Activated naive CD4-positive, alpha-beta T cell treated with anti-CD3 and anti-CD28 coated beads, Interleukin-2, amount 50 U/mL, for 72 hours (primary cell): ENCODE data around the gene ISLR. TPM values are rescaled to one million over a fixed set of nuclear protein-coding genes. Genes with fewer than 3 reads are reported as not detected.

Experiments used
- ATAC-seq, 2 donors: fragments of 150-1000 bp; cut with Tn5 transposase; 2 replicates each; pipeline ENCODE4 v1.10.0; 2021; ENCODE audit warnings: mild to moderate bottlenecking in 2 of 2, moderate library complexity in 2 of 2
- DNase-seq, 2 donors: peaks; one replicate each; pipeline ENCODE4 v3.0.0; 2021 to 2022; ENCODE audit warnings: low spot score in 2 of 2
- H3K27ac Mint-ChIP-seq, 2 donors: one replicate each; pipeline ENCODE4 v1.8.0; 2022; ENCODE audit warnings: mild to moderate bottlenecking in 2 of 2, mixed read lengths in 2 of 2
- H3K36me3 Mint-ChIP-seq, 2 donors: one replicate each; pipeline ENCODE4 v1.8.0; 2022; ENCODE audit warnings: mixed read lengths in 2 of 2
- H3K9me3 Mint-ChIP-seq, 2 donors: one replicate each; pipeline ENCODE4 v1.8.0; 2022; ENCODE audit warnings: mixed read lengths in 2 of 2
- total RNA-seq, 2 donors: library from RNA; stranded (reverse); gene quantifications; one replicate each; pipeline ENCODE4 v1.2.3, GENCODE V29; 2022

ISLR gene
- total RNA-seq, 2 donors from 2014 or later, result not detected

DNA sequence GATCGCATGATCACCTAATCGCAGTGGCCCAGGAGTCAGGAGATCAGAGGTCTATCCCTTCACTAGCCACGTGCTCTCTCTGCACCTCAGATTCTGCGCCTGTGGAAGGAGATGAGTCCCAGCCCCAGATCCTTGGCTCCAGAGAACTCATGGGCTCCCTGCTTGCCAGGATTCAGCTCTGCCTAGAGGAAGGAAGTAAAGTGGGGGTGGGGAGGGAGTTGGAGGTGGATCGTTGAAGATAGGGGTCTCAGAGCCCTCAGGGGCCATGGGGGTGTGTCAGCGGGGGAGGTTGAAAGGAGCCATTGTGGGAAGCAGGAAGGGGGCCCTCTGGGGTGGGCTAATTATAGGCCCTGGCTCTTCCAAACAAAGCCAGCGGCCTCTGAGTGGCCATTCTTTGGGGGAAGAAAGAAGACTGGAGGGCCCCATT is 40.4 kb downstream of the ISLR start:
- no peak for ATAC-seq
- no peak for DNase-seq
- no peak overlapping the region for H3K27ac Mint-ChIP-seq
- no peaks in the 10 kb centered on the region for H3K36me3 Mint-ChIP-seq
- H3K9me3 Mint-ChIP-seq, result no peaks in the 10 kb centered on the region

DNA sequence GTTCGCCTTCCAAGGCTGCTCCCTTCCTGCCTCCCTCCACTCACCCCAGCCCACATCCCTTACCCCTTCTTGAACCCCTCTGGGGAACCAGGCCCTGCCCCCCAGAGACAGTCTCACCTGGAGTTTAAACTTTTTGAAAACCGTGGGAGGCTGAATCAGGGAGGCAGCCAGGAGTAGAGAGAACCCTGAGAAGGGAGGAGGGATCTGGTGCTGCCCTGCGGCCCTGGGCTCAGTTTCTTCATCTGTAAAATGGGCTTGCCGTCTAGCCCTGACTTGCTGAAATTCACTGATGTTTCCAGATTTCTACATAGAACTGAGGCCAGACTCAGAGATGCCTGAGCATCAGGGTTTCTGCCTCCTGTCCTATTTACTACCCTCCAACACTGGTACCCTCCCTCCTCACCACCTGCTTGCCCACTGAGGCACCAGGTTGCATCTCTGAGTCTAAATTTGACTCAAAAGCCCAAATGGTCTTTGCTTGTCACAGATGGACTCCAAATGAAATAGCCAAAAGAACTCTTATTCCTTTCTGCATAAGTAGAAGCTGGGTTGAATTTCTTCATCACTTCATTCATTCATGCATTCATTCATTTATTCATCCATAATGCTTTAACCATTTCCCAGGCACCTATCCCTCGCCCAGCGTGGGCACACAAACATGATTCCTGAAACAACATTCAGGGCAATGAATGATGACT is 41.0 kb downstream of the ISLR start:
- Mint-ChIP-seq H3K36me3 (no peaks in the 10 kb centered on the region), H3K9me3 (no peaks in the 10 kb centered on the region), H3K27ac (no peak overlapping the region)
- ATAC-seq (no peak), DNase-seq (no peak)

DNA sequence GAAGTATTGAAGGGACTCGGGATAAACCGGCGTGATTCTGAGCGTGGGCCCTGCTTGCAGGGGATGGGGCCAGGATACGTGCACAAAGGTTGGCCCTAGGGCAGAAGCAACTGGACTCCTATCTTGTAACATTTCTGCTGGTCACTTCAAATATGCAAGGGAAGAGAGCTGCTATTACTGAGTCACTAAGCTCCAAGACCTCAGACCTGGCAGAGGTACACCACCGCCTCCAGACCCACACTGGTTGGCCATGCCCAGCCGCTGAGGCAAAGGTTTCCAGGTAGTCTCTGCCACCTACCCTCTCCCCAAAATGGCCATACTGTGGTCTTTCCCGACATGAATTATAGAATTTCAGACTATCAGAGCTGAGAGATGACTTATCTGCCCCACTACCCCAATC is 42.4 kb downstream of the ISLR start:
- Mint-ChIP-seq H3K36me3 (no peaks in the 10 kb centered on the region), H3K9me3 (no peaks in the 10 kb centered on the region), H3K27ac (no peak overlapping the region)
- no peak for ATAC-seq
- no peak for DNase-seq

DNA sequence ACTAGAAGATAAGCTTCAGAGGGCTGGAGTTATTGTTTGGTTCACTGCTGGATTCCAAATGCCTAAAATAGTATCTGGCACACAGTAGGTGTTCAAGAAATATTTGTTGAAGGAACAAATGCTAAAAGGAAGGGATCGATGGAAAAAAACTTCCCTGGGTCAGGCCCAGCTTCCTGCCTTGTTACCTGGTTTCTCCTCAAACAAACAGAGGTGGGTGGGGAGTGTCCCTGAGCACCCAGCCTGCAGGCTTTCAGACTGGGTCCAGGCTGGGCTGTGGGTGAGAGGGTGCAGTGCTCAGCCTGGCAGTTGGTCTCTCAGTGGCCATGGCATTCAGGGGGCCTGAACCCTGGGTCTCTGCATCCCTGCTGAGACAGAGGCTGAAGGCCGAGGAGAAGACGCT is 43.4 kb downstream of the ISLR start:
- no peaks in the 10 kb centered on the region for H3K36me3 Mint-ChIP-seq
- H3K9me3 Mint-ChIP-seq, result no peaks in the 10 kb centered on the region
- no peak overlapping the region for H3K27ac Mint-ChIP-seq
- DNase-seq (no peak), ATAC-seq (no peak)

DNA sequence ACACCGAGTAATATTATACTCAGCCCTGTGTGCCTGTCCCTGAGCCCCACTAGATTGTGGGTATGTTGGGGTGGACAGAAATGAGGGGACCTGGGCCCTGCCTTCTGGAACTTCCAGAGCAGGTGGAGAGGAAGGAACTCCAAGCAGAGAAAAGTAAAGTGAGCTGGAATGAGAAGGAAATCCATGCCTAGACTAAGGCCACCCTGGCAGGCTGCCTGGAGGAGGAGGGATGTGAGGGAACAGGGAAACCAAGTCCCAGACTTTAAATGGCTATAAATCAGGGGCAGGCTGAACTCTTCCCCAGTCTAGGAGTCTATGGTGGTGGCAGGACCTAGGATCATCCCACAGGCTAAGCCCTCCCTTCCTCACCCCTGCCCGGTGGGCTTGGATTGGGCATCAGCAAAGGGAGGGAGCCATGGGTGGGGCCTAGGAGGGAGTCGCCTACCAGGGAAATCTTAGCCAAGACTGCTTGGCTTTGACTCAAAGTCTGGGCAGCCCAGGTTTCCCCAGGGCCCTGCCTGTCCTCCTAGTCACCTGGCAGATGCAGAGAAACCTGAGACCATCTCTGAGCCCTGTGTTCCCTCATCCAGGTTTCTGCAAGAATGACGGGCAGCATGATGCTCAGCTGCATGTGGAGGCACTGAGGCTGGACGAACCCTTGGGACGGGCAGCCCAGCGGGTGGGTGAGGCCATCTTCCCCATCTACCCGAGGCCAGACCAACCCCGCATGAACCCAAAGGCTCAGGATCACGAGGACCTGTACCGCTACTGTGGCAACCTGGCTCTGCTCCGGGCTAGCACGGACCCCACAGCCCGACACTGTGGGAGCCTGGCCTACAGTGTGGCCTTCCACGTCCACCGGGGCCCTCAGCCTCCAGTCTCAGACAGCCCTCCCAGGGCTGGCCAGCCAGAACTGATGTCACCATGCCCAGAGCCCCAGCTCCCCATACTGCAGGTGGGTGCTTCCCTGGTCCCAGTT is 44.7 kb downstream of the ISLR start:
- DNase-seq (no peak), ATAC-seq (no peak)
- Mint-ChIP-seq H3K36me3 (no peaks in the 10 kb centered on the region), H3K9me3 (no peaks in the 10 kb centered on the region), H3K27ac (no peak overlapping the region)

DNA sequence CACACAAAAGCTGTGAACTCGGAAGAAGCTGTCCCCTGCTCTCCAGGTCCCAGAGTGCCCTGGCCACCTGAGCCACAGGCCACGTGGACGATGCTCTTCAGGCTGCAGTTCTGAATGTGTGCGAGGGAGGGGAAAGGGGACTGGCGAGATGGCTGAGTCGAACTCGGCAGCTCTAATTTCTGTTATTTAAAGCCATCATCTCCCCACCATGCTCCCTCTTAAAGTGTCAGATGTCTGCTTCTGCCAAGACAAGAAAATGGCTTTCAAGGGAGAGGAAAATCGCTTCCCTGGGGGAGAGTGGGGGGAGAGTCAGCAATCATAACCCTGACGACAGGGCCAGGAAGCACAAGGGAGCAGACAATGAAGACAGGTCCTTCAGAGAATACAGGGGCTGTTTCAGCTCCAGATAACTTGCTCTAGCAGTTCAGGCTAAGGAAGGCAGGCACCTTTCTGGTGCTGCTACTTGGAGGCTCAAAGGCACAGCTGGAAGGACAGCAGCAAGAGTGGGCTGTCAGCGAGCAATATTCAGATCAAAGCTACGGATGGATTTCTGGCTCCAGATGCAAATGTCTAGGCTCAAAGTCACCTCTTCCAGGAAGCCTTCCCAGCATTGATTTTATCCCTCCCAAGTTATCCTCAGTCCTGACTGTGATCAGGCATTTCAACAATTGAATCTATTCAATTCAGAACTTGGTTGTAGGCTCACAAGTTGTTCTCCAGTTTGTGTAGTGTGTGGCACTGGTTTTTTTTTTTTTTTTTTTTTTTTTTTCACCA is 47.2 kb downstream of the ISLR start:
- ATAC-seq (no peak), DNase-seq (no peak)
- no peaks in the 10 kb centered on the region for H3K9me3 Mint-ChIP-seq

DNA sequence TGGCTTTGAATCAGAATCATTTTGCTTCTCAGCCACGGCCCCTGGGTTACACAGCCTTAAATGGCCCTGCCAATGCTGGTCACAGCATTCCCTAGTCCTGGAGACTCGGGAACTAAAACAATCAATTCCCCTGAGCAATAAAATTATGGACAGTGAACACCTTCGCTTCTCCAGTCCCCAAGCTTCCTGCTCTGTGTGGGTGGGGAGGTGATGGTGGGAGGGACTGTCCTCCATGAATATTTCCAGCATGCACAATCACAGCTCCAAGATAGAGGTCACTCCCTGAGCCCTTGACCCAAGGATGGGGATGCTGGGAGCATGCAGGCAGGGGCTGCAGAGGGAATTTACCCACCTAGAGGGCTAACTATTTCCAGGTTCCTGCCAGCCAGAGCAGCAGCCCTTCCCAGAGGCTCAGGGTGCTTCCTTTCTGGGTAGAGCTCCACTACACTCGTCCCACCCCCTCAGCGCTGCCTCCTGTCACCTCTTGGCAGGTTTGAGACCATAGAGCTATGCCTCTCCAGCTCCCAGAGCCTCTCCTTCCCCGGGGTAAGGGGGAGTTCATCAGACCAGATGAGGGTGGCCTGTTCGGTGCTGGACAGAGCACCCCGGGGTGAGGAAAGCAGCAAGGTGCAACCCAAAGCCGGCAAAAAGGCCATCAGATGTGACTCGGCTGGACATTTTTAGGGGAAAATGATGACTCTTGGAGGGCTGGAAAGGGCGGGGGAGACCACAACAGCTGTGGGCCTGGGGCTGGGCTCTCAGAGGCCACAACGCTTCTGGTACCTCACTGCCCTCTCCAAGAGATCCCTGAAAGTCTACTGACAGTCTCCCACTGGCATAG is 48.1 kb downstream of the ISLR start:
- ATAC-seq (no peak), DNase-seq (no peak)
- H3K27ac Mint-ChIP-seq, result no peak overlapping the region
- no peaks in the 10 kb centered on the region for H3K36me3 Mint-ChIP-seq
- H3K9me3 Mint-ChIP-seq, result no peaks in the 10 kb centered on the region

More for the DNA sequence above, 47.2 kb downstream of the ISLR start:
- H3K27ac Mint-ChIP-seq, result no peak overlapping the region
- no peaks in the 10 kb centered on the region for H3K36me3 Mint-ChIP-seq

DNA sequence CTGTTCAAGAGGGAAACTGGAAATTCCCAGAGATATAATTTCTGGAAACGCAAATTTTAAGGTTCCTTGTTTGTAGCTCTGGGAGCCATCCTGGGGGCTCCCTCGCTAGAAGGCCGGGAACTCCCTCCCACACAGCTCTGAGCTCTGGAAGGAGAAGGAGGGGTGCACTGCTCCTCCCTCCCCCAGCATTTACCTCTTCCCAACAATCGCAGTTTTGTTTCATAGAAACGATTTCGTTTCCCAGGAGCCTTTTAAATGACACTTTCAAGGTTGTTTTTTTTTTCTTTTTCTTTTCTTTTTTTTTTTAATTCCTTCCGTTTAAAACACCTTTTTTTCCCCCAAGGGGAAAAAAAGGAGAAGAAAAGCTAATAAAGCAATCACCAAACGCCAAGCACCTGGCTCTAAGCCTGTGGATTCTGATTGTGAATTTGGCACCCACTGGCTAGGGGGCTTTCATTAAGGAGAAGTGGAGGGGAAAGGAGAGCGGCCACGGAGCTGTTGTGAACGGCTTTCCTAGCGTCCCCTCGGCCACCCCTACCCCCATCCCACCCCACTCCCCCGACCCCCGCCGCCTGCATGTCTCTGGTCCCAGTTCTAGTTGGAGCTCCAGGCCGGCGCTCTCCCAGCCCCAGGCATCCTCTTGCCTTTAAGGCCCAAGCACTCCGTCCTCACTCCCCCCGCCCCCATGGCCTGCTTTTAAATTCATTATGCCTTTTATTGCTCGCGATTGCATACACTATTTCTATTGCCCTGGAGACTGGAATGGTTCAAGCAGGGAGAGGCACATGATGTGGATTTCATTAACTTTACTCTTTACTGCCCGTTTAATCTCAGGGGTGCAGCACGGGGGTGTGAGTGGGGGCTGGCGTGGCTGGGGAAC is 49.0 kb downstream of the ISLR start:
- ATAC-seq (no peak), DNase-seq (no peak)
- Mint-ChIP-seq H3K36me3 (no peaks in the 10 kb centered on the region), H3K9me3 (no peaks in the 10 kb centered on the region), H3K27ac (no peak overlapping the region)

DNA sequence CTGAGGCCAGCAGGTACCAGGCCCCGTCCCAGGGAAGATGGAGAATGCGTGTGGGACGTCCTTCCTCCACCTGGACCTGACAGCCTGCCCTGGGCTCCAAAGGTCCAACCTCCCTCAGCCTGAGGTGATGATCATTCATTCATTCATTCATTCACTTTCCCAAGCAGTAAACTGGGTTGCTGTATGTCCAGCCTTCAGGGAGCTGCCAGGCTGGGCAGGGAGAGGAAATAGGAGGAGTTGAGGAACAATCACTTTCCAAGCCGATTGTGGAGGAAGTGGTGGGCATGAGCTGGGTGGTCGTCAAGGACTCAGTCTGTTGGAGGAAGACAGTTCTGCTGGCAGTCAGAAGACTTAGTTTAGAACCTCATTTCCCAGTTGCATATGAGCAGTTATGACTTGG is 52.4 kb downstream of the ISLR start:
- Mint-ChIP-seq H3K36me3 (no peaks in the 10 kb centered on the region), H3K27ac (no peak overlapping the region), H3K9me3 (no peaks in the 10 kb centered on the region)
- DNase-seq (no peak), ATAC-seq (no peak)

Other genes with a start within 250 kb of the ISLR start
- gene LOXL1, start 247.2 kb upstream of the ISLR start, total RNA-seq, result under 1 TPM; 0.27 to 0.78 TPM
- 1 to 10 TPM; 5.9 to 7.2 TPM for gene STOML1, start 181.4 kb upstream of the ISLR start, total RNA-seq
- gene PML, start 179.0 kb upstream of the ISLR start, total RNA-seq, result 10 to 100 TPM; 76.3 to 91.7 TPM
- 1 to 10 TPM in 1 of 2 donors, not detected in 1; 1.1 TPM for gene GOLGA6A, start 91.2 kb upstream of the ISLR start, total RNA-seq
- not detected for gene ISLR2, start 43.1 kb upstream of the ISLR start, total RNA-seq
- under 1 TPM in 1 of 2 donors, not detected in 1; 0.14 TPM for gene STRA6, start 29.1 kb downstream of the ISLR start, total RNA-seq
- gene CCDC33, start 62.6 kb downstream of the ISLR start, total RNA-seq, result not detected
- gene CYP11A1, start 193.9 kb downstream of the ISLR start, total RNA-seq, result under 1 TPM in 1 of 2 donors, not detected in 1; 0.59 TPM